Cerebellar cortex (tissue), 1 donor: ENCODE measurements around the gene ASCL2.
A peak's percentile ranks its signal among the peaks of the same experiment; 100 is the strongest.

Experiments
- DNase-seq: peaks from one replicate; pipeline ENCODE4 v3.0.0-alpha.2; 2015; ENCODE audit warnings: low spot score

The ASCL2 gene, protein sequence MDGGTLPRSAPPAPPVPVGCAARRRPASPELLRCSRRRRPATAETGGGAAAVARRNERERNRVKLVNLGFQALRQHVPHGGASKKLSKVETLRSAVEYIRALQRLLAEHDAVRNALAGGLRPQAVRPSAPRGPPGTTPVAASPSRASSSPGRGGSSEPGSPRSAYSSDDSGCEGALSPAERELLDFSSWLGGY

DNA sequence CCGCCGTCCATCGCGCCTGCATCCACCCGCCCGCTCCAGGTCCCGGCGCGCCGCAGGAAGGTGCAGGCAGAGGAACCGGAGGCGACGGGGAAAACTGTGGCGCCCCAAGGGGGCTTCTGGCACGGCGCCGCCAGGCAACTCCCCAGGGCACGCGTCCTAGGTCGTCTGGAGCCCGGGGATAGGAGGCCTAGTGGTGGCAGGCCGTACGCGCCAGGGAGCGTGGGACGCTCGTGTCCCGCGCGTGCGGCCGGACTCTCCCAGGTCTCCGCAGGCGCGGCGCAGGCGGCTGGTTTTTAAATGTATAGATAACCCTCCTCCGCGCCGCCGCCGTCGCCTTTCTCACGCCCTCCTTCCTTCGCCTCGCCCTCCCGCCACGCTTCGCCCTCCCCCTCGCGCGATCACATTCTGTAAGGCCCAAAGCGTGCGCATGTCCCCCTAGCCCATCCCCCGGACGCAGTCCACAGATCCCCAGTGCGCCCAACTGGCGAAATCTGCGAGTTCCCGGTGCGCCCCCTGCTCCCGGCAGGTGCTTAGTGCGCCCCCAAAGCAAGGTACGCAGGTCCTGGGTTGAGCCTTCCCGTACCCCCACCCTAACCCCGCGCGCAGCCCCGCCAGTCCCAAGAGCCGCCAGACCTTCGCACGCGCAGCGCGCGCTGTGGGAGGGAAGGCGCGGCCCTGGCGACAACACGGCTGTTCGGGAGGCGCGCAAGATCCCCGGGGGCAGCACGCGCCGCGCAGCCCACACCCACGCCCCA lies at the start of gene ASCL2:
Gene ASCL2 (minus strand): TSS at position 267 of the 755 bp plus-strand sequence. CDS start 256 bp downstream, at position 11.
- DNase-seq: no peak

- DNase-seq: no peak
Measured at GRCh38 chr11:2319791-2320472, 49.5 kb upstream of the ASCL2 start.

DNA sequence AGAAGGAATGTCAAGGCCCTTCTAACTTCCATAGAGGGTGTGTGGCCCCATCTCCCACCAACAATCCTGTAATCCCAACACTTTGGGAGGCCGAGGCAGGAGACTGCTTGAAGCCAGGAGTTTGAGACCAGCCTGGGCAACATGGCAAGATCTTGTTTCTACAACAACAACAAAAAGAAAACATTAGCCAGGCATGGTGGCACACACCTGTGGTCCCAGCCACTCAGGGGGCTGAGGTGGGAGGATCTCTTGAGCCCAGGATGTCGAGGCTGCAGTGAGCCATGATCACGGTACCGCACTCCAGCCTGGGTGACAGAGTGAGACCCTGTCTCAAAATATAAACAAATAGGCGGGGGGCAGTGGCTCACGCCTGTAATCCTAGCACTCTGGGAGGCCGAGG lies 48.3 kb upstream of the ASCL2 start:
- DNase-seq: no peak

GRCh38 chr11:2318123-2318522 lies 47.7 kb upstream of the ASCL2 start:
- no peak for DNase-seq

- no peak for DNase-seq
Measured at GRCh38 chr11:2317354-2318050, 47.1 kb upstream of the ASCL2 start.

GRCh38 chr11:2316963-2317244 lies 46.5 kb upstream of the ASCL2 start:
- DNase-seq: no peak

GRCh38 chr11:2316169-2316962 lies 46.0 kb upstream of the ASCL2 start:
- DNase-seq: no peak

DNA sequence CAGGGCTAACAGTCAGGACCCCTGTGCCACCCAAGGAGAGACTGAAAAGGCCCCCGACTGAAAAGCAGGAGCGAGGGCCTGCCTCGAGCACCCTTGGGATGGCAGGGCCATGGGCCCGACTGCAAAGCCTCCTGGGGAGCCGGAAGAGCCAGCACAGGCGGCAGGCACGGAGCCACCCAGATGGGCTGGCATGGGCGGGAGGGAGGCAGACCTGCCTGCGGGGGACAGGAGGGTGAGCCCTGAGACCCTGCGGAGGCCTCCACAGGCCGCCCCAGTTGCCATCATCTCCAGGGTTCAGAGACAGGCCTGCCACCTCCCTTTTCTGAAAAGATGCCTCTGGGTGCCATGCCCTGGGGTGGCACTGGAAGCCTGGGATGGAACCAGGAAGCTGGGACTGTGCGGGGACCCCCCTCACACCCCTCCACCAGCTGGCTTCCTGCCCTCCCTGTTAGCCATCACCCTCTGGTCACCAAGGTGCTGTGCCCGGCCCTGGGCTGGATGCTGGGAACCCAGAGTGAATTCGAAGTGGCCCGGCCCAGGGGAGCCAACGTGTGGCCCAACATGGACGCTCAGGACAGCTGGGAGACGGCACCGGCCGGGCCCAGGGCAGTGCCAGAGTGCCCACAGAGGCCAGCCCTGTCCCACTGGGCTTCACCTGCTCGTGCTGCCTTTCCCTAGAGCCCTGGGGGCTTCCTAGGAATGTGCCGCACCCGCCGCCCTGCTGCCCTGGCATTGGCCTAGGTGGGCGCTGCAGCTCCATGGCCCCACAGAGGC lies 45.2 kb upstream of the ASCL2 start:
- DNase-seq: no peak

GRCh38 chr11:2314525-2315394 lies 44.4 kb upstream of the ASCL2 start:
- peak; percentile 6 for DNase-seq

GRCh38 chr11:2314136-2314524 lies 43.7 kb upstream of the ASCL2 start:
- no peak for DNase-seq

- no peak for DNase-seq
Measured at GRCh38 chr11:2313051-2313951, 42.9 kb upstream of the ASCL2 start.

DNA sequence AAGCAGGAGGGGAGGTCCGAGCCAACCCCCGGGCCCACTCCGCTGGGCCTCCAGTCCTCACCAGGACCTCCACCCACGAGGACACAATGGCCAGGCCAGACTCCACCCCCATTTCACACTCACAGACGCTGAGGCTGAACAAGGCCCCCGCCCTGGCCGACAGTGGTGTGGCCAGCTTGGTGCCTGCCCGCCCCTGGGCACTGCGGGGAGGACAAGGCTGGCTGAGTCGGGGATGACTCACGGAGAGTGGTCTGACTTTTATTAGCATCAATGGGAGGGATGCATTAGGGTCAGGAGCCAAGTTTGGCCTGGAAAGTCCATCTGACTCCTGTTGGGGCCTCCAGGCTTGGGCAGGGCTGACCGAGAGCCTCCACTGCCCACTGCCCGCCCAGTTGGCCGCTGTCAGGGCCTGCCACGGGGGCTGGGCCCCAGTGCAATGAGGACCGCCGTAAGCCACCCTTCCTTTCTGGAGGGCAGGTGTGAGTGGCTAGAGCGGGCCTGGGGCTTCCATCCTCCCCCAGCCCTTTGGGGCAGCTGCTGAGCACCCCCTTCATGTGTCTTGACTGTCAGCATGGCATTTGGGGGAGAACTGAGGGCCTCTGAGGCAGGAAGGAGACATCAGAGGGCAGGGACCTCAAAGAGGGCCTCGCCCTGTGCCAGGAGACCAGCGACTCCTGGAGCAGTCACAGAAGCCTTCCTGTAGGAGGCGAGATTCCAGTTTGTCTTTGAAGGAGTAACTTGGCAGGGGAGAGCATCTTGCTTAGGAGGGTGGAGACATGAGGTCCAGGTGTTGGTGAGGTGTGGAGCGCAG lies 42.0 kb upstream of the ASCL2 start:
- DNase-seq: no peak

DNA sequence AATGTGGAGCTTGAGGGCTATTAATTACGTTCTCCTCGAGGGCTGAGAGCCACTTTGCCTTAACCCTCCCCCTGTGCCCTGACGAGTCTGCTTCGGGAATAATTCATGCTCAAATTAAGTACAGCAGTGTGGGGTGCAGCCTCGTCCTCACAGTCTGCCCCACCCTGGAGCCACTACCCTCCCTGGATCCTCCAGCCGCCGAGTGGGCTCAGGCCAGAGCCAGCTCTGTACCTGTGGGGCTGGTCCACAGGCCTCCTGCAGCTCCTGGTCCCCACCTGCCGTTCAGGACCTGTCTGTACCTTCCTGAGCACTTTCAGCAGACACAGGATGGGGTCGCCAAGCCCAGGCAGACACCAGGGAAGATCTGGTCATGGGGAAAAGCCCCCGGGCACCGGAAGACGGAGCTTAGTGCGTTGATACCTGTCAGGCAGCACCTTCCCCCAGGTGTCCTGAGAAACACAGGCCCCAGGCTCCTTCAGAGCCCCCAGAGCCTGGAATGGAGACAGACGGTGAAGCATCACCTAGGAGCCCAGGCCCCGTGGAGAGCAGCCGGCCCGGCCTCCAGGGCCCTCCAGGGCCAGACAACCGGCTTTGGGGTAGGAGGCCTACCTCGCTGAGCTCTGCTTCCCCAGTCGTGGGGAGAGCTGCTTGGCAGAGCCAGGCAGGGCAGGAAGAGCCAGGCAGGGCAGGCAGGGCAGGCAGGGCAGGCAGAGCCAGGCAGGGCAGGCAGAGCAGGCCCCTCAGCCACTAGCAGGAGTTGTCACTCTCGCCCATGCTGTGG lies 41.2 kb upstream of the ASCL2 start:
- no peak for DNase-seq

DNA sequence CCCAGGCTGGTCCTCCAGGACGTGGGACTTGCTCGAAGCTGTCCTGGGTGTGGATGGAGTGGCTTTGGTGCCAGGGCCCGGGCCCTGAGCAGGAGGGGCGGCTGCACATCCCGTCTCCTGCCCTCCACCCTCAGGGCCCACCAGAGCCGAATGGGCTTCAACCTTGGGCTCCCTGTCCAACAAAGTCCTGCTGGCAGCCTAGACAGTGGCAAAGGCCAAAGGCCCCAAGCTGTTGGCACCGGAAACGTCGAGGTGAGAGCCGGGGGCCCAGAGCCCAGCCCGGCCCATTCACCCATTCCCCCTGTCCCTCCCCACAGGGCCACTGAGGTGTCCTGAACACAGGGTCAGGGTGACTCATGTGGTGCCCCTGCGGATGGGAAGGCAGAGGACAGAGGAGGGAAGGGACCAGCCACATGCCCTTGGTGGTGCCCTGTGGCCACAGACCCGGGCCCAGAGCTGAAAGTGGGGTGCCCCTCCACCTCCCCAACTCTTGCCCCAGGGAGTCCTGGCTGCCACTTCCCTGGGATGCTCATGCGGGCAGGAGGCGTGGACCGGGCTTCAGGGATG lies 40.5 kb upstream of the ASCL2 start:
- no peak for DNase-seq

- no peak for DNase-seq
Measured at GRCh38 chr11:2310073-2310785, 39.8 kb upstream of the ASCL2 start.

DNA sequence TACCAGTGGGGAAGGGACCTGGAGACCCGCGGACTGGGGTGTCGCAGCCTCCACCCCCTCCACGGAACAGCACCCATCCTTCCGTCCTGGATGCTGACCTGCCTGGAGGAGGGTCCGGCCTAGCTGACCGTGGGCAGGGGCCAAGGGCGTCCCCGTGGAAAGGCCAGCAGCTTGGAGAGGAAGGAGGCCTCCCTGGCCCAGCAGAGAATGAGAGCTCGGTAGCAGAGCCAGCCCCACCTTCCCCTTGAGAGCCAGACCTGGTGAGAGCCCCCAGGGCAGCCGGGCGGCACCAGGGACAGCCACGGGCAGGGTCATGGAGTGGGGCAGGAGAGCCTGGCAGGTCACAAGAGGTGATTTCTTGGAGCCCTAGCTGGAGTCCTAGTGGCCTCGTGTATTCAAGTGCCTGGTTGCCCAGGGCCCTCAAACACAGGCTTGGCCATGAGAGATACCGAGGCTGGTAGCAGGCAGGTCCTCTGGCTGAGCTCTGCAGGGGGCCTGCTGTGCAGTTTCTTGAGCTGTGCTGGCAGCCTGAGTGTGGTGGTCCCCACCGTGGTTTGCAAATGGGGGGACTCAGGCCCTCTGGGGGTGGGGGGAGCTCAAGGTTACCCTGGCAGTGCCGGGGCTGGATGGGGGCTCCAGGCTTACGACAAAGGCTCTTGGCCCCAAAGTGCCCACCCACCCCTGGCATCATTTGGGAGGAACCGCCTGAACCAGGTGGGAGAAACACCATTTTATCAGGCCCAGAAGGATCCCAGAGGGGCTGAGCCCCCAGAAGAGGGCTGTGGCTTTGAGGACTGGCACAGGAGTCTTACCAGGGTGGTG lies 39.1 kb upstream of the ASCL2 start:
- DNase-seq: no peak
